NB4 (cell line): ENCODE results near the gene LGALS3BP.

ENCODE experiments used
- DNase-seq: peaks from one replicate; pipeline ENCODE4 v3.0.0; 2010; ENCODE audit warnings: low read depth
- H3K4me3 ChIP-seq: one replicate; pipeline ENCODE4 v1.5.1; 2011; ENCODE audit warnings: mild to moderate bottlenecking, low read depth, low read length, moderate library complexity
- CTCF ChIP-seq: IDR thresholded peaks from one replicate; pipeline ENCODE4 v1.5.1; 2012; ENCODE audit warnings: low read depth, low read length
- MAX ChIP-seq: IDR thresholded peaks from 2 replicates; pipeline ENCODE4 v1.6.1; 2011; ENCODE audit warnings: low read depth, low read length
- MYC ChIP-seq: IDR thresholded peaks from 2 replicates; pipeline ENCODE4 v1.6.1; 2011; ENCODE audit warnings: low read depth, low read length
- POLR2A ChIP-seq: IDR thresholded peaks from 2 replicates; pipeline ENCODE4 v1.6.1; 2011; ENCODE audit warnings: mild to moderate bottlenecking; ENCODE audit not compliant: insufficient read length; ENCODE audit errors: extremely low read depth

Gene LGALS3BP

GRCh38 chr17:78962345-78962983, 17.3 kb downstream of the LGALS3BP start:
- TF ChIP-seq MAX (no peak), CTCF (no peak), POLR2A (no peak), MYC (no peak)
- no peak overlapping the region for H3K4me3 ChIP-seq
- peak; percentile 59 for DNase-seq

- DNase-seq: no peak
- no peak for TF ChIP-seq CTCF
- TF ChIP-seq MYC: no peak
- no peak for TF ChIP-seq POLR2A
- no peak for TF ChIP-seq MAX
- H3K4me3 ChIP-seq: no peak overlapping the region
Observed at GRCh38 chr17:78961571-78961970, 18.2 kb downstream of the LGALS3BP start.

- DNase-seq: no peak
- no peak overlapping the region for H3K4me3 ChIP-seq
- no peak for TF ChIP-seq POLR2A
- TF ChIP-seq MYC: no peak
- no peak for TF ChIP-seq MAX
- no peak for TF ChIP-seq CTCF
Observed at GRCh38 chr17:78960928-78961327, 18.8 kb downstream of the LGALS3BP start.

- H3K4me3 ChIP-seq: no peak overlapping the region
- TF ChIP-seq MYC (no peak), POLR2A (no peak), CTCF (no peak), MAX (no peak)
- DNase-seq: no peak
Observed at GRCh38 chr17:78959803-78960202, 19.9 kb downstream of the LGALS3BP start.

GRCh38 chr17:78958641-78959127, 21.0 kb downstream of the LGALS3BP start:
- no peak for DNase-seq
- TF ChIP-seq MYC: no peak
- TF ChIP-seq MAX: no peak
- no peak for TF ChIP-seq CTCF
- TF ChIP-seq POLR2A: no peak

GRCh38 chr17:78957128-78957527, 22.6 kb downstream of the LGALS3BP start:
- no peak for DNase-seq

More at GRCh38 chr17:78958641-78959127, 21.0 kb downstream of the LGALS3BP start:
- H3K4me3 ChIP-seq: no peak overlapping the region

More at GRCh38 chr17:78957128-78957527, 22.6 kb downstream of the LGALS3BP start:
- no peak overlapping the region for H3K4me3 ChIP-seq
- TF ChIP-seq CTCF (no peak), MAX (no peak), MYC (no peak), POLR2A (no peak)
